Activated CD8-positive, alpha-beta T cell treated with anti-CD3 and anti-CD28 coated beads, Interleukin-2, amount 10 ng/mL, durations not matched to agents 7 days and 5 days (primary cell): ENCODE data around the gene EIF5A. TPM values are rescaled to one million over a fixed set of nuclear protein-coding genes. Genes with fewer than 3 reads are reported as not detected.

Source experiments
- ATAC-seq: fragments of 150-1000 bp; cut with Tn5 transposase; one replicate; pipeline ENCODE4 v1.10.0; 2021; ENCODE audit warnings: moderate library complexity
- CTCF ChIA-PET: fragments of 350-600 bp; sonication (Branson Sonifier 250); formaldehyde crosslinking; loops from one replicate; lab custom pipeline; 2021; ENCODE audit warnings: antibody characterized with exemption; lab: Charles Lee
- POLR2A ChIA-PET: fragments of 350-600 bp; sonication (Branson Sonifier 250); formaldehyde crosslinking; loops from one replicate; lab custom pipeline; 2021; ENCODE audit warnings: antibody characterized with exemption; lab: Charles Lee
- DNase-seq: peaks from one replicate; pipeline ENCODE4 v3.0.0-alpha.2; 2020
- H3K27ac Mint-ChIP-seq: one replicate; pipeline ENCODE4 v1.8.0; 2021; ENCODE audit warnings: mild to moderate bottlenecking, mixed read lengths
- H3K27me3 Mint-ChIP-seq: one replicate; pipeline ENCODE4 v1.8.0; 2021; ENCODE audit warnings: low read depth, mixed read lengths
- H3K36me3 Mint-ChIP-seq: one replicate; pipeline ENCODE4 v1.8.0; 2021; ENCODE audit warnings: low read depth, mixed read lengths
- H3K4me1 Mint-ChIP-seq: one replicate; pipeline ENCODE4 v1.8.0; 2021; ENCODE audit warnings: low read depth, mixed read lengths
- H3K4me3 Mint-ChIP-seq: one replicate; pipeline ENCODE4 v1.8.0; 2021; ENCODE audit warnings: mild to moderate bottlenecking, mixed read lengths
- H3K9me3 Mint-ChIP-seq: one replicate; pipeline ENCODE4 v1.8.0; 2022; ENCODE audit warnings: mixed read lengths; ENCODE audit not compliant: insufficient read depth
- total RNA-seq, 2 experiments: library from RNA; stranded (reverse); gene quantifications; one replicate each; pipeline ENCODE4 v1.2.3, GENCODE V29; 2021

Gene EIF5A
- 100 to 1,000 TPM; 685 to 690 TPM for total RNA-seq

DNA sequence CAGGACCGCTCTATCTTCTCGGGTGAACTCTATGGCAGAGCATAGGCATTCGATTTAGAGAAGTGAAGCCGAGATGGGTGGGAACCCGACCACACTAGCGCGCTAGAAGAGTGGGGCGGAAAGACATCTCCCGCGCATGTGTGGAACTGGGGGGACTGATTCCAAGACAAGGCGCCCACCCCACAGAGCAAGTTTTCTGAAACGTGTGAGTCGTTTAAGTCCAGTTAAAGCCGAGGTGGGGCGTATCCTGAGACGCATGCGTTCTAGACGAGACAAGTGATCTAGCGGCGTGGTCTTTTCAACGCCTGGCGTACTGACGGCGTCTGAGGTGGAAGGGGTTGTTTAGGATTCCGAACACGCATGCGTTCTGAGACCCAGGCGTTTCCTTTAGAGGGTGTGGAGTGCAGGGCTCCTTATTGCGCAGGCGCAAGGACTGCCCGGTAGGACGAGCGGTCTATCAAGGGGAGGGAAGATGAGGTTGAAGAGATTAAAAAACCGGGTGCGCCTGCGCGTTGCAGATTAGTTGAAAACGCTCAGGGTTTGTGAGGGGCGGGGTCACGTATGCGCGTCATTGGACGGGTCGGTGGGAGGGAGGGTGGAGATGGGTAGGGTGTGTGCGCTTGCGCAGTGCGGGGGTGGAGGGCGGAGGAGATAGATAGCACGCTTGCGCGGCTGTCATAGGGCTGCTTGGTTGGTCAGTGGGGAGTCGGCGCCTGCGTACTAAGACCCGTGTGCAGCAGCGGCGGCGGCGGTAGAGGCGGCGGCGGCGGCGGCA is at the start of gene EIF5A:
EIF5A (plus strand) TSS at position 718 of the 775 bp plus-strand sequence. CDS start 2,008 bp downstream, outside the sequence.
- Mint-ChIP-seq H3K4me1 (peaks cover 38% of the 10 kb centered on the region), H3K4me3 (peak within 1 kb of the TSS; percentile 93), H3K9me3 (no peaks in the 10 kb centered on the region), H3K36me3 (peaks cover 38% of the 10 kb centered on the region), H3K27ac (peak within 1 kb of the TSS; percentile 99), H3K27me3 (peaks cover under 1% of the 10 kb centered on the region)
- peak; percentile 86 for ATAC-seq
- CTCF ChIA-PET: interaction anchor here (2.5 kb wide), 1 partner anchor 11 kb away, joined by 14 read pairs; no protein-coding TSS in a partner anchor
- DNase-seq: peak; percentile 100
- POLR2A ChIA-PET: interaction anchor here (0.6 kb wide), 1 partner anchor 29 kb away, joined by 3 read pairs; the partner anchor contains the start of gene ACAP1

DNA sequence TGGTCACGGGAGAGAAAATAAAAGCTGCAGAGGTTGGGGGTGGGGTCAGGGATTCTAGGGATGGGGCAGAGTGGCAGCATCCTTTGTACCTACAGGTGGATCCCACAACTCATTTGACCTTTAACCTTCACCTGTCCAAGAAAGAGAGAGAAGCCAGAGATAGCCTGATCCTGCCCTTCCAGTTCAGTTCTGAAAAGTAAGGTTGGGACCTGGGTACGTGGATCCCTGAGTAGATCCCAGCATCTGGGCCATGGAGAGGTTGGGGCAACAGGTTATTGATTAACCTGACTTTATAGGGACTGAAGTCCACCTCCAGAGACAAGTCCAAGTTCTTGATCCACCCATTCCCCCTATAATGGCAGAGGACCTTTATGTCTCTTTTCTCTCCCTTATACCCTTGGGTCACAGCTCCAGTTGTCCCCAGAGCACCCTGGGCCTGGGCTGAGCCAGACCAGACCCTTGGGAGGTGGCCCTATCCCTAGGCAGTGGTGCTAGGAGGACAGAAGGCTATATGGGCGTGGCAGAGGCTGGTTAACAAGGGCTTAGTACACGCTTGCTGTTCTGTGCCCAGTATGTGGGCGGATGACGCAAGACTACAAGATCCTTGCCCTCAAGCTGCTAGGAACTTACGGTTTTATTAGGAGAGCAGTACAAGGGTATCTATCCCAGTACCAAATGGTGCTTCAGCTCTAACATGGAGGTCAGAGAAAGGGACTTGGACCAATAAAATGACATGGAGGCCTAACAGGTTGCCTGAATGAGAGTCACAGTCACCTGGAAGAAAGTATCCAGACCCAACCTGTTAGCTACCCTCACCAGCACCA is 48.5 kb upstream of the EIF5A start:
- Mint-ChIP-seq H3K4me1 (peaks cover 41% of the 10 kb centered on the region), H3K36me3 (peaks cover 30% of the 10 kb centered on the region), H3K9me3 (no peaks in the 10 kb centered on the region), H3K4me3 (no peak overlapping the region), H3K27ac (no peak overlapping the region), H3K27me3 (peaks cover 20% of the 10 kb centered on the region)
- ChIA-PET POLR2A (no interaction called here), CTCF (interaction anchor here (0.7 to 1.3 kb wide), 2 partner anchors 38 to 330 kb away, joined by 3 to 4 read pairs; no protein-coding TSS in a partner anchor)
- DNase-seq (no peak), ATAC-seq (no peak)

DNA sequence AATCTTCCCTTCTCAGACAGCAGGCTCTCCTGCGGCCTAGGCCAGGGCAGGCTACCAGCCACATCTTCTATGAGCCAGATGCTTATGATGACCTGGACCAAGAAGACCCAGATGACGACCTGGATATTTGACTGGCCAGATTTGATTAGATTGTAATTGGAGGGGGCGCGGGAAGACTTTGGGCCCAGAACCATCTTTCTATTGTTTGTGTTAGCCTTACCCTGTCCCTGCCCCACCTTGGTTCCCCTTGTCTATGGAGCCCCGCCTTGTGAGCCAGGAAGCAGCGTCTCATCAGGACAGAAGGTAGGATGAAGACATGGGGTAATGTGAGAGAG is 47.9 kb upstream of the EIF5A start:
- Mint-ChIP-seq H3K36me3 (peaks cover 25% of the 10 kb centered on the region), H3K27ac (no peak overlapping the region), H3K9me3 (no peaks in the 10 kb centered on the region), H3K27me3 (peaks cover 23% of the 10 kb centered on the region), H3K4me1 (peaks cover 37% of the 10 kb centered on the region), H3K4me3 (no peak overlapping the region)
- DNase-seq: no peak
- no peak for ATAC-seq
- ChIA-PET POLR2A (no interaction called here), CTCF (interaction anchor here (1.3 kb wide), 1 partner anchor 37 kb away, joined by 4 read pairs; no protein-coding TSS in a partner anchor)

DNA sequence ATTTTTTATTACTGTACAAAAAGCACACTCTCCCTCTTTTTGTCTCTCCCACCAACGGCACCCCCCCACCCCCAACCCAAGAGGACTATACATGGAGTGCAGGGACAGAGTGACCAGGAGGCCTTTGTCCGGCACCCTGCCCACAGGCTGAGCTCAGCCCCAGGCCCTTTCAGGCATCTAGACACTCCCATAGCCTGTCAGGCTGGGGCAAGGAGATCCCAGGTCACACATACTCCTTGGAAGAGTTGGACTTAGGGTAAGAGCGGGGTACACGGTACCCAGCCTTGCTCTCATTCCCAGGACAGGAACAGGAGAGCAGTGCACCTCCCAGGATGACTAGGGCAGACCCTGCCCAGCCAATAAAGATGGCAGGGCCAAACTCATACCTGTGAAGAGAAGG is 47.3 kb upstream of the EIF5A start:
- Mint-ChIP-seq H3K9me3 (no peaks in the 10 kb centered on the region), H3K27ac (no peak overlapping the region), H3K4me3 (no peak overlapping the region), H3K27me3 (peaks cover 24% of the 10 kb centered on the region), H3K36me3 (peaks cover 20% of the 10 kb centered on the region), H3K4me1 (peaks cover 33% of the 10 kb centered on the region)
- no peak for ATAC-seq
- CTCF ChIA-PET: interaction anchor here (1.3 kb wide), 1 partner anchor 37 kb away, joined by 4 read pairs; no protein-coding TSS in a partner anchor
- DNase-seq: no peak
- POLR2A ChIA-PET: interaction anchor here (0.7 kb wide), 2 partner anchors 17 to 265 kb away, joined by 3 read pairs; no protein-coding TSS in a partner anchor

DNA sequence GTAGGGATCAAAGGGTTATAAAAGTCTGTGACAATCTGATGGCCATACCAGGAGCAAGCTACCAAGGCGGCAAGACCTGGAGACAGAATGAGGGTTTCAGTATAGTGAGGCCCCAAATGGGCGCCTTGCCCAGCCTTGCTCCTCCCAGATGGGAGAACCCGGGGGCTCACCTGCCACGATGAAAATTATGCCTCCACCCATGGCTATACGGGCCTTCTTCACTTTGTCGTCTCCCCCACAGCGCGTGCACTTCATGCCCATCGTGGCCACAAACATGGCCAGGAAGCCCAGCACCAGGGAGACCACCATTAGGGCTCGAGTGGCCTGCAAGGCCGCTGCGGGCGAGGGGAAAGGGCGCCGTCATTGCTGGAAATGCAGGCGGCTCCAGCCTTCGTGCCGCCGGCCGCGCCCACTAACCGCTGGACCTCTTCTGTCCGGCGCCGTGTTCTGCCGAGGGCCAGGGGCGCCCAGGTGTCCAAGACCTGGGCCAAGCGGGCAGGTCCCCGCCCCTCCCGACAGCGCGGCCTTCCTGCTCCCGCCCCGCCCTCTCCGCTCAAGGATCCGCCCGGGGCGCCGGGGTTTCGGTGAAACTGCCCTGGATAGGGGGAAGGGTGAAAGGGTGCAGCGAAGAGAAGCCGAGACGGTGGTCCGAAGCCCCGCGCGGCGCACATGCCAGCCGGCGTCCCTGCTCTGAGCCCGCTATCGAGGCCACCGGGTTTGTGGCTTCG is 46.6 kb upstream of the EIF5A start:
- POLR2A ChIA-PET: interaction anchor here (0.7 to 1.0 kb wide), 3 partner anchors 17 to 265 kb away, joined by 3 read pairs; partner anchors contain the start of genes ACADVL and DLG4
- H3K9me3 Mint-ChIP-seq: no peaks in the 10 kb centered on the region
- H3K4me3 Mint-ChIP-seq: peak overlapping the region; percentile 52
- DNase-seq: peak; percentile 47
- peaks cover 24% of the 10 kb centered on the region for H3K27me3 Mint-ChIP-seq
- peaks cover 33% of the 10 kb centered on the region for H3K4me1 Mint-ChIP-seq
- CTCF ChIA-PET: interaction anchor here (0.6 to 1.3 kb wide), 2 partner anchors 36 to 354 kb away, joined by 3 to 4 read pairs; no protein-coding TSS in a partner anchor
- no peak overlapping the region for H3K27ac Mint-ChIP-seq
- peak; percentile 62 for ATAC-seq
- peaks cover 20% of the 10 kb centered on the region for H3K36me3 Mint-ChIP-seq

DNA sequence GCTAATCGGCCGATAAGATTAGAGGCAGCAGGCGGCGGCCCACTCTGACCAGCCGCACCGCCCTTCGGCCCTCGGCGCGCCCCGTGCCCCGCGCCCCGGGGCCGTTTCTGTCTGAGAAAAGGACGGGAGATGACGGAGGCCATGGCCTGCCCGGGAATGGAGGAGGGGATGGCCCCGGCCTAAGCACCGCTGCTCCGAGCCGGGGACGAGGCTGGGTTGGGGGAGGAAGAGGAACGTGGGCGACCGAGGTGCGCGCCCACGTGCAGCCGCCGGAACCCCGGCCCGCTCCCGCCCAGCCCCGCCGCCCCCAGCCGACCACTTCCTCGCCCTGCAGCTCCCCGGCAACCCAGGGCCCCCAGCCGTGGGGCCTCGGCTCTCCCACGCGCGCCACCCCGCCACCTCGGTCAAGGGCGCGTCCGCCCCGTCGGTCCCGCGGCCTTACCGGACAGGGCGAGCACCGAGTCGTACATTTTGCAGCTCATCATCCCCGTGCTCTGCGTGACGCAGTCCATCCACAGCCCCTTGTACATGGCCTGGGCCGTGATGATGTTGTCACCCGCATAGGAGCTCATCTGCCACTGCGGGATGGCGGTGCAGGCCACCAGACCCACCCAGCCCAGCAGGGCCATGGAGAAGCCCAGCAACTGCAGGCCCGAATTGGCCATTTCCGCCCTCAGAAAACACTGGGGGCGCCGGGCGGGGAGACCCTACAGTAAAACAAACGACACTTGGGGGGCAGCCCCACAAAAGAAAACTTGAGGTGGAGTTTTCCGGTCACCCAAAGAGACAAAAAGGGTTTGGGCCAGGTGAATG is 45.8 kb upstream of the EIF5A start:
- ChIA-PET CTCF (interaction anchor here (0.6 kb wide), 1 partner anchor 354 kb away, joined by 3 read pairs; no protein-coding TSS in a partner anchor), POLR2A (interaction anchor here (1.0 kb wide), 1 partner anchor 41 kb away, joined by 3 read pairs; the partner anchor contains the start of genes ACADVL and DLG4)
- Mint-ChIP-seq H3K27me3 (peaks cover 24% of the 10 kb centered on the region), H3K36me3 (peaks cover 16% of the 10 kb centered on the region), H3K27ac (peak overlapping the region; percentile 61), H3K4me3 (peak overlapping the region; percentile 63), H3K4me1 (peaks cover 29% of the 10 kb centered on the region), H3K9me3 (no peaks in the 10 kb centered on the region)
- peak; percentile 42 for ATAC-seq
- DNase-seq: peak; percentile 31

DNA sequence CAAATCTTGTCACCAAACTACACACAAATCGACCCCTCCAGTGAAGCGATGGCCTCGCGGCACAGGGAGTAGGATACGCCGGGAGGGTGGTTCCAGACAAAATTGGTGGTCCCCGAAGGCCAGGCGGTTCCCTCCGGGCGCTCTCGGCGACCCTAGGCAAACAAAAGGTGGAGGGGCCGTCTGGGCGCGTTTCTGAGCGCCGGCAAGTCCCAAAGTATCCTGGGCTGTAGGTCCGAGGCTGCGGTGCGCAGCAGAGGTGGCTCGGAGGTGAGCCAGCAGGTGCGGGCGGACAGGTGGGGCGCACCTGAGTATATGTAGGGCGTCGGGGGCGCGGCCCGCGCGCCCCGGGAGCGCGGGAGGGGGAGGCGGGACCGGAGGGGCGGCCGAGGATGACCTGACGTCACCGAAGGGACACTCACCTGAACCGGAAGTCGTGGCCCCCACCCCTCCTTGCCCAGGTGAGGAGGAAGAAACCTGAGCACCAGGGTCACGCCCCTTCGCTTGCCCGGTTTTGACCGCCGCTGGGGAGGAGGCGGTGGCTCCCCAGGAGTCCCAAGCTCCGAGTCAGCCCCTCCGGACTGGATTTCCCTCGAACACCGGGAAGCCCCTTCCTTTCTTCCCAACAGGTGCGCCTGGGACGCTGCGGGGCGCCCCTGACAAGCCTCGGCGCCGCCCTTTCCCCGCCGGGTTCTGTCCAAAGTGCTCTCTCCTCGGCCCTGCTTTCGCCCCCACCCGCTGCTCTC is 45.1 kb upstream of the EIF5A start, which contains the start of gene CLDN7:
CLDN7 (minus strand) TSS at position 287 of the 743 bp plus-strand sequence. CDS start 435 bp downstream, outside the sequence.
- ChIA-PET POLR2A (interaction anchor here (1.0 kb wide), 1 partner anchor 42 kb away, joined by 3 read pairs; the partner anchor contains the start of genes ACADVL and DLG4), CTCF (no interaction called here)
- Mint-ChIP-seq H3K9me3 (no peaks in the 10 kb centered on the region), H3K36me3 (peaks cover 12% of the 10 kb centered on the region), H3K27me3 (peaks cover 27% of the 10 kb centered on the region), H3K4me3 (peak within 1 kb of the TSS; percentile 63), H3K4me1 (peaks cover 26% of the 10 kb centered on the region), H3K27ac (peak within 1 kb of the TSS; percentile 77)
- DNase-seq (no peak), ATAC-seq (no peak)

DNA sequence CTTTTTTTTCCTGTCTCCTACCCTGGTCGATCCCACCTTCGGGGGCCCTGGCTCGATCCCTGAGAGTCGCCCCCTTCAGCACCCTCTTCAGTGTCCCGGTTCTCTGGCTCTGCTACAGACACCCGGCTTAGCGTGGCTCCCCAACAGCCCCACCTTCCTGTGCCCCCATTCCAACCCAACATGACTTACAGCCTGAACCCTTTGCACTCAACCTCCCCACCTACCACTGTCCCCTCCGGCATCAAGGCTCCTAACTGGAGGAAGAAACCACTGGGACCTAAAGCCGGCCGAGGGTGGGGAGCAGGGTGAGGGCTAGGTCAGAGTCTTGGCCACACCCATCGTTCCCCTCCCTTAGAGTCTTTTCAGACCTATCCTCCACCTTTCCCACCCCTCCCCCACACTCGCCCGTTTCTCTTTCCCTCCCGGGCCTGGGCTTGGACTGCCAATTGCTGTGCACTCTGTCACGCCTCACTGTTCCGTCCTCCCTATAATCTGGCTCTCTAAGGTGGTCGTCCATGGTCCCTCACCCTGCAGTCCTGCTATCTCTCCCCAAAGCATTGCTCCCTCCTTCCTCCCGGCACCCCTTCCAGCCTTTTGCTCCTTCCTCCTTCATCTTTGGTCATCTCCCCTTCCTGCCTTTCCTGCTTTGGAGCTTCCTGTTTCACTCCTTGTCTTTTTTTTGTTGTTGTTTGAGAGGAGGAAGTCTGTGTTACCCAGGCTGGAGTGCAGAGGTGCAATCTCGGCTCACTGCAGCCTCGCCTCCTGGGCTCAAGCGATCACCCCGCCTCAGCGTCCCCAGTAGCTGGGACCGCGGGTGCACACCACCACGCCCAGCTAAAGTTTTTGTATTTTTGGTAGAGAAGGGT is 44.3 kb upstream of the EIF5A start:
- CTCF ChIA-PET: interaction anchor here (1.6 kb wide), 1 partner anchor 34 kb away, joined by 4 read pairs; no protein-coding TSS in a partner anchor
- Mint-ChIP-seq H3K27me3 (peaks cover 27% of the 10 kb centered on the region), H3K4me3 (peak overlapping the region; percentile 54), H3K4me1 (peaks cover 26% of the 10 kb centered on the region), H3K27ac (peak overlapping the region; percentile 77), H3K36me3 (peaks cover 12% of the 10 kb centered on the region), H3K9me3 (no peaks in the 10 kb centered on the region)
- ATAC-seq: peak; percentile 16
- POLR2A ChIA-PET: interaction anchor here (0.6 kb wide), 2 partner anchors 50 to 221 kb away, joined by 3 to 5 read pairs; no protein-coding TSS in a partner anchor
- DNase-seq: peak; percentile 46

DNA sequence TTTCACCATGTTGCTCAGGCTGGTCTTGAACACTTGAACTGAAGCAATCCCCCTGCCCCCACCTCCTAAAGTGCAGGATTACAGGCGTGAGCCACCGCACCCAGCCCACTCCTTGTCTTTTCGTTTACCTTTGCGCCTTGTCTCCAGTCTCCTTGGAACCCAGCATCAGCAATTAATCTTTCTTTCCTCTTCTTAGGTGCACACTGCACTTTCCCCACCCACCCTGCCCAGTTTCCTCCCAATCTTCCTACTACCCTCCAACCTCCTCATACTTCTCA is 43.7 kb upstream of the EIF5A start:
- DNase-seq (no peak), ATAC-seq (no peak)
- Mint-ChIP-seq H3K36me3 (peaks cover 8% of the 10 kb centered on the region), H3K4me1 (peaks cover 26% of the 10 kb centered on the region), H3K9me3 (no peaks in the 10 kb centered on the region), H3K27me3 (peaks cover 29% of the 10 kb centered on the region), H3K4me3 (no peak overlapping the region), H3K27ac (no peak overlapping the region)
- CTCF ChIA-PET: interaction anchor here (1.6 kb wide), 1 partner anchor 33 kb away, joined by 4 read pairs; no protein-coding TSS in a partner anchor
- POLR2A ChIA-PET: interaction anchor here (0.6 kb wide), 1 partner anchor 49 kb away, joined by 3 read pairs; no protein-coding TSS in a partner anchor
